Small intestine (tissue), 7 donors: ENCODE data around the gene R3HDM1. TPM values are rescaled to one million over a fixed set of nuclear protein-coding genes. Genes with fewer than 3 reads are reported as not detected.

Source experiments
- DNase-seq, 2 donors: peaks; one replicate each; pipeline versions ENCODE4 v3.0.0 to v3.0.0-alpha.2; 2013
- FAIRE-seq: peaks from 2 replicates; lab custom pipeline; 2012; peaks lifted over from hg19 to GRCh38; lab: Jason Lieb, UNC
- H3K27ac ChIP-seq, 3 donors: one replicate each; pipeline ENCODE4 v1.5.1; 2013; ENCODE audit warnings: low read length in 2 of 3, mild to moderate bottlenecking in 2 of 3, control low read depth in 1 of 3, inconsistent platforms in 1 of 3, low read depth in 1 of 3, moderate library complexity in 1 of 3
- H3K27me3 ChIP-seq, 3 donors: one replicate each; pipeline ENCODE4 v1.6.1; 2013; ENCODE audit warnings: low read length in 3 of 3, inconsistent platforms in 1 of 3; ENCODE audit not compliant: control insufficient read depth in 3 of 3, insufficient read depth in 3 of 3
- H3K36me3 ChIP-seq, 3 donors: one replicate each; pipeline ENCODE4 v1.6.1; 2013; ENCODE audit warnings: low read length in 3 of 3, inconsistent platforms in 1 of 3, low read depth in 1 of 3, mild to moderate bottlenecking in 1 of 3, moderate library complexity in 1 of 3; ENCODE audit not compliant: control insufficient read depth in 3 of 3, insufficient read depth in 2 of 3
- H3K4me1 ChIP-seq, 3 donors: one replicate each; pipeline ENCODE4 v1.6.1; 2013; ENCODE audit warnings: low read length in 2 of 3, inconsistent platforms in 1 of 3, low read depth in 1 of 3, mild to moderate bottlenecking in 1 of 3, moderate library complexity in 1 of 3; ENCODE audit not compliant: control insufficient read depth in 3 of 3, insufficient read depth in 2 of 3
- H3K4me3 ChIP-seq, 3 donors: one replicate each; pipeline ENCODE4 v1.5.1; 2013; ENCODE audit warnings: low read length in 3 of 3, control low read depth in 1 of 3, inconsistent platforms in 1 of 3, low read depth in 1 of 3, mild to moderate bottlenecking in 1 of 3, moderate library complexity in 1 of 3
- H3K9me3 ChIP-seq, 2 donors: one replicate each; pipeline ENCODE4 v1.6.1; 2013; ENCODE audit warnings: low read depth in 1 of 2, low read length in 1 of 2; ENCODE audit not compliant: control insufficient read depth in 2 of 2, insufficient read depth in 1 of 2
- WGBS, 3 donors: extraction: QIAGEN DNeasy Blood & Tissue Kit; methylation state at CpG; one replicate each; pipeline ENCODE4 v1.1.7; 2013; 5-methylcytosine and 5-hydroxymethylcytosine counted together
- polyA plus RNA-seq, 4 donors: library from polyadenylated mRNA; stranded (reverse) in 3 of 4; unstranded in 1 of 4; fragments of 200-250 nt in 3 of 4; fragments of 120-200 nt in 1 of 4; gene quantifications; one replicate each; pipeline versions ENCODE4 v1.2.1 to v1.2.3, GENCODE V29; 2013
- donor health status: healthy with polysubstance abuse.
- donor health status: control.
- donor health status: control.
- donor health status: Bipolar disorder and iron deficiency.
- donor health status: healthy.

The R3HDM1 gene
- polyA plus RNA-seq, 4 donors = 5.4 to 20.4 (median 10.2) TPM

GRCh38 chr2:135762530-135762929 is 231.2 kb downstream of the R3HDM1 start:
- no peak overlapping the region for H3K27ac ChIP-seq
- no peak for DNase-seq
- peaks cover 11 to 51% (median 13%) of the 10 kb centered on the region in 3 donors for H3K36me3 ChIP-seq
- H3K4me1 ChIP-seq = no peaks in the 10 kb centered on the region
- no peaks in the 10 kb centered on the region for H3K27me3 ChIP-seq
- H3K9me3 ChIP-seq = no peaks in the 10 kb centered on the region
- FAIRE-seq = no peak
- H3K4me3 ChIP-seq = no peak overlapping the region
- 93 to 97% (median 94%) methylated on average over 1 of the region's 1 CpG for WGBS, 3 donors

- Histone ChIP-seq H3K27ac (no peak overlapping the region), H3K36me3 (peaks cover 9 to 56% (median 18%) of the 10 kb centered on the region in 3 donors), H3K4me1 (no peaks in the 10 kb centered on the region), H3K4me3 (no peak overlapping the region), H3K9me3 (peaks cover 0 to 6% of the 10 kb centered on the region in 2 donors), H3K27me3 (no peaks in the 10 kb centered on the region)
- FAIRE-seq (no peak), DNase-seq (no peak)
- 96 to 100% (median 97%) methylated on average over 8 of the region's 8 CpGs for WGBS, 3 donors
These were observed 237.6 kb downstream of the R3HDM1 start for GRCh38 chr2:135768863-135769262.

GRCh38 chr2:135773319-135773718 is 242.0 kb downstream of the R3HDM1 start:
- Histone ChIP-seq H3K27me3 (no peaks in the 10 kb centered on the region), H3K36me3 (peaks cover 15 to 53% (median 22%) of the 10 kb centered on the region in 3 donors), H3K4me1 (no peaks in the 10 kb centered on the region), H3K27ac (no peak overlapping the region), H3K9me3 (peaks cover 0 to 6% of the 10 kb centered on the region in 2 donors), H3K4me3 (no peak overlapping the region)
- FAIRE-seq = no peak
- no peak for DNase-seq
- WGBS, 3 donors = 85 to 95% (median 90%) methylated on average over 2 of the region's 2 CpGs

GRCh38 chr2:135773917-135774316 is 242.6 kb downstream of the R3HDM1 start:
- peaks cover 12 to 47% (median 22%) of the 10 kb centered on the region in 3 donors for H3K36me3 ChIP-seq

More at GRCh38 chr2:135773917-135774316, 242.6 kb downstream of the R3HDM1 start:
- H3K4me3 ChIP-seq = no peak overlapping the region
- no peak overlapping the region for H3K27ac ChIP-seq
- FAIRE-seq = no peak
- no peak for DNase-seq
- peaks cover 0 to 6% of the 10 kb centered on the region in 2 donors for H3K9me3 ChIP-seq
- H3K4me1 ChIP-seq = no peaks in the 10 kb centered on the region
- no peaks in the 10 kb centered on the region for H3K27me3 ChIP-seq

Other genes with a start within 250 kb of the R3HDM1 start
- 1 to 10 TPM in 2 of 4 donors, under 1 TPM in 1, not detected in 1; 0.81 to 3.6 (median 3.0) TPM for gene ZRANB3, start 266 bp upstream of the R3HDM1 start, polyA plus RNA-seq
- gene UBXN4, start 210.4 kb downstream of the R3HDM1 start, polyA plus RNA-seq = 100 to 1,000 TPM in 1 of 4 donors, 10 to 100 TPM in 3; 40.0 to 129 (median 54.7) TPM